PC-3 (cell line): ENCODE results near the gene MED13L. TPM values are rescaled to one million over a fixed set of nuclear protein-coding genes. Genes with fewer than 3 reads are reported as not detected.

ENCODE experiments used
- ATAC-seq: fragments of 200-7000 bp; cut with Tn5 transposase; 2 replicates; pipeline ENCODE4 v1.9.1; 2020; ENCODE audit warnings: mild to moderate bottlenecking, moderate library complexity
- BruUV-seq: library from RNA; stranded (reverse); fragments of 400-500 nt; replicated peaks from 2 replicates; lab custom pipeline; 2021; lab: Mats Ljungman, UMichigan
- CTCF ChIA-PET: fragments of 300-600 bp; sonication (Branson Sonifier 250); formaldehyde crosslinking; loops from one replicate; lab custom pipeline; 2022; ENCODE audit warnings: antibody characterized with exemption; lab: Charles Lee
- POLR2A ChIA-PET: fragments of 300-600 bp; sonication (Branson Sonifier 250); formaldehyde crosslinking; loops from one replicate; lab custom pipeline; 2022; ENCODE audit warnings: antibody characterized with exemption; ENCODE audit not compliant: unreplicated experiment; lab: Charles Lee
- DNase-seq: peaks from one replicate; pipeline ENCODE4 v3.0.0-alpha.2; 2015
- H2AFZ ChIP-seq: fragments of 300-600 bp; sonication (generic); 2 replicates; pipeline ENCODE4 v1.6.0; 2016; ENCODE audit warnings: antibody characterized with exemption, low read length
- H3F3A ChIP-seq: fragments of 300-600 bp; sonication (generic); one replicate; pipeline ENCODE4 v1.6.0; 2017; ENCODE audit warnings: antibody characterized with exemption, low read length, control low read depth, mild to moderate bottlenecking; ENCODE audit not compliant: unreplicated experiment
- H3K27ac ChIP-seq: fragments of 300-600 bp; sonication (generic); 2 replicates; pipeline ENCODE4 v1.5.1; 2016; ENCODE audit warnings: mild to moderate bottlenecking, low read length
- H3K27me3 ChIP-seq: fragments of 300-600 bp; sonication (generic); 2 replicates; pipeline ENCODE4 v1.6.1; 2016; ENCODE audit warnings: low read length, mixed read lengths
- H3K36me3 ChIP-seq: fragments of 300-600 bp; sonication (generic); 2 replicates; pipeline ENCODE4 v1.6.1; 2016; ENCODE audit warnings: low read depth, mixed run types, low read length, mixed read lengths
- H3K4me1 ChIP-seq: fragments of 300-600 bp; sonication (generic); 2 replicates; pipeline ENCODE4 v1.5.1; 2016; ENCODE audit warnings: low read length; ENCODE audit not compliant: insufficient read depth
- H3K4me2 ChIP-seq: fragments of 300-600 bp; sonication (generic); 2 replicates; pipeline ENCODE4 v1.6.0; 2016; ENCODE audit warnings: low read length
- H3K4me3 ChIP-seq: fragments of 300-600 bp; sonication (generic); 2 replicates; pipeline ENCODE4 v1.5.1; 2016; ENCODE audit warnings: mild to moderate bottlenecking, low read length, mixed read lengths
- H3K79me2 ChIP-seq: fragments of 300-600 bp; sonication (generic); 2 replicates; pipeline ENCODE4 v1.6.1; 2017; ENCODE audit warnings: low read length, mixed read lengths
- H3K9ac ChIP-seq: fragments of 300-600 bp; sonication (generic); 2 replicates; pipeline ENCODE4 v1.6.0; 2016; ENCODE audit warnings: mild to moderate bottlenecking, low read length
- H3K9me2 ChIP-seq: fragments of 300-600 bp; sonication (generic); replicated peaks from 2 replicates; pipeline ENCODE4 v1.6.1; 2016; ENCODE audit warnings: mixed run types, low read length, mixed read lengths
- H3K9me3 ChIP-seq: fragments of 300-600 bp; sonication (generic); 2 replicates; pipeline ENCODE4 v1.6.1; 2016; ENCODE audit warnings: low read length, mixed read lengths
- H4K20me1 ChIP-seq: fragments of 300-600 bp; sonication (generic); 2 replicates; pipeline ENCODE4 v1.6.1; 2016; ENCODE audit warnings: low read length, mixed read lengths
- EZH2 ChIP-seq: fragments of 300-600 bp; sonication (generic); IDR thresholded peaks from one replicate; pipeline ENCODE4 v1.6.1; 2017; ENCODE audit warnings: antibody characterized with exemption, mild to moderate bottlenecking, low read length; ENCODE audit not compliant: unreplicated experiment
- EZH2phosphoT487 ChIP-seq: fragments of 300-600 bp; sonication (generic); IDR thresholded peaks from 2 replicates; pipeline ENCODE4 v1.6.1; 2018; ENCODE audit warnings: mild to moderate bottlenecking, antibody characterized with exemption, low read length, borderline replicate concordance
- intact Hi-C: fragments of 100-400 bp; cut with micrococcal nuclease; formaldehyde crosslinking; loops from 2 replicates; pipeline ENCODE4 v1.9.0; 2023
- total RNA-seq: library from RNA; depleted of rRNA; stranded (reverse); fragments of >200 nt; gene quantifications from 2 replicates; pipeline ENCODE4 v1.2.3, GENCODE V29; 2014
- TF ChIP-seq, protein P1 (sequence below): fragments of 300-600 bp; sonication (generic); conservative IDR thresholded peaks from 2 replicates; pipeline ENCODE4 v1.5.1; 2017; ENCODE audit warnings: antibody characterized with exemption, low read depth, mild to moderate bottlenecking, low read length

Gene MED13L
- total RNA-seq, 1 experiment from 2014 or later: 61.2 TPM

DNA sequence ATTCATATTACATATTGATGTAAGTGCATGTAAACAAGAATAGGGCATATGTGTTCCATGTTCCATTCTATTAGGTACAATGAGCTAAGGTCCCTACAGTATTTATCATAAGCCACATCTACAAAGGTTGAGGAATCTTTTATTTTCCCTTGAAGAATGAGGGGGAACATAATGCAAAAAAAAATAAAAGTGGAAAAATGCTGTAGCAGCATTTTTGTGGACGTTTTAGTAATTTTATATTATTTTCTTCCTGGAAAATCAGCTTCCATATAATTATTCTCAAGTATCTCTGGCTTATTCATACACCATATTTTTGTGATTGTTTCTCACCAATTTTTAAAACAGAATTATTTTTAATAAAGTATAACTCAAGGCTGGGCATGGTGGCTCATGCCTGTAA, 148.7 kb downstream of the MED13L start:
- Histone ChIP-seq H3K27me3 (no peaks in the 10 kb centered on the region), H3K4me2 (no peak overlapping the region), H3K9me2 (no peaks in the 10 kb centered on the region), H3K4me3 (no peak overlapping the region), H3K9ac (no peak overlapping the region), H2AFZ (no peak overlapping the region), H3K4me1 (peaks cover 26% of the 10 kb centered on the region), H3K36me3 (no peaks in the 10 kb centered on the region), H3F3A (no peaks in the 10 kb centered on the region), H4K20me1 (peaks cover 54% of the 10 kb centered on the region), H3K79me2 (peaks cover 100% of the 10 kb centered on the region), H3K27ac (no peak overlapping the region), H3K9me3 (no peaks in the 10 kb centered on the region)
- POLR2A ChIA-PET: no interaction called here
- DNase-seq (no peak), ATAC-seq (no peak)
- intact Hi-C loops: no loop called here
- no TSS peak for BruUV-seq
- TF ChIP-seq EZH2phosphoT487 (no peak), EZH2 (no peak)
- TF ChIP-seq, protein P1, sequence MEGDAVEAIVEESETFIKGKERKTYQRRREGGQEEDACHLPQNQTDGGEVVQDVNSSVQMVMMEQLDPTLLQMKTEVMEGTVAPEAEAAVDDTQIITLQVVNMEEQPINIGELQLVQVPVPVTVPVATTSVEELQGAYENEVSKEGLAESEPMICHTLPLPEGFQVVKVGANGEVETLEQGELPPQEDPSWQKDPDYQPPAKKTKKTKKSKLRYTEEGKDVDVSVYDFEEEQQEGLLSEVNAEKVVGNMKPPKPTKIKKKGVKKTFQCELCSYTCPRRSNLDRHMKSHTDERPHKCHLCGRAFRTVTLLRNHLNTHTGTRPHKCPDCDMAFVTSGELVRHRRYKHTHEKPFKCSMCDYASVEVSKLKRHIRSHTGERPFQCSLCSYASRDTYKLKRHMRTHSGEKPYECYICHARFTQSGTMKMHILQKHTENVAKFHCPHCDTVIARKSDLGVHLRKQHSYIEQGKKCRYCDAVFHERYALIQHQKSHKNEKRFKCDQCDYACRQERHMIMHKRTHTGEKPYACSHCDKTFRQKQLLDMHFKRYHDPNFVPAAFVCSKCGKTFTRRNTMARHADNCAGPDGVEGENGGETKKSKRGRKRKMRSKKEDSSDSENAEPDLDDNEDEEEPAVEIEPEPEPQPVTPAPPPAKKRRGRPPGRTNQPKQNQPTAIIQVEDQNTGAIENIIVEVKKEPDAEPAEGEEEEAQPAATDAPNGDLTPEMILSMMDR: no peak
- CTCF ChIA-PET: no interaction called here

GRCh38 chr12:116127859-116128258, 149.6 kb downstream of the MED13L start:
- Histone ChIP-seq H3K4me2 (no peak overlapping the region), H3K36me3 (no peaks in the 10 kb centered on the region), H3K79me2 (peaks cover 100% of the 10 kb centered on the region), H4K20me1 (peaks cover 62% of the 10 kb centered on the region), H3K27ac (no peak overlapping the region), H3K27me3 (no peaks in the 10 kb centered on the region), H3F3A (no peaks in the 10 kb centered on the region), H3K9me3 (no peaks in the 10 kb centered on the region), H3K9ac (no peak overlapping the region), H3K4me3 (no peak overlapping the region), H3K4me1 (peaks cover 26% of the 10 kb centered on the region), H2AFZ (no peak overlapping the region), H3K9me2 (no peaks in the 10 kb centered on the region)
- ATAC-seq (no peak), DNase-seq (no peak)
- TF ChIP-seq, protein P1: no peak
- TF ChIP-seq EZH2phosphoT487 (no peak), EZH2 (no peak)
- POLR2A ChIA-PET: no interaction called here
- intact Hi-C loops: no loop called here
- no TSS peak for BruUV-seq
- CTCF ChIA-PET: no interaction called here

- Histone ChIP-seq H3K4me2 (no peak overlapping the region), H3K9me3 (no peaks in the 10 kb centered on the region), H3F3A (no peaks in the 10 kb centered on the region), H3K4me1 (peaks cover 36% of the 10 kb centered on the region), H3K27me3 (no peaks in the 10 kb centered on the region), H2AFZ (no peak overlapping the region), H4K20me1 (peaks cover 72% of the 10 kb centered on the region), H3K4me3 (no peak overlapping the region), H3K36me3 (no peaks in the 10 kb centered on the region), H3K9me2 (no peaks in the 10 kb centered on the region), H3K79me2 (peaks cover 100% of the 10 kb centered on the region), H3K9ac (no peak overlapping the region), H3K27ac (no peak overlapping the region)
- TF ChIP-seq, protein P1: no peak
- TF ChIP-seq EZH2phosphoT487 (no peak), EZH2 (no peak)
- intact Hi-C loops: no loop called here
- no peak for ATAC-seq
- BruUV-seq: no TSS peak
- no peak for DNase-seq
- ChIA-PET POLR2A (interaction anchor here (0.8 kb wide), 1 partner anchor 8 kb away, joined by 3 read pairs; no protein-coding TSS in a partner anchor), CTCF (no interaction called here)
Observed at GRCh38 chr12:116126610-116127009, 150.9 kb downstream of the MED13L start.
